ENCODE results near the gene IRF2BP2. TPM values are rescaled to one million over a fixed set of nuclear protein-coding genes. Genes with fewer than 3 reads are reported as not detected.

IRF2BP2 gene
- total and polyA plus RNA-seq, 2 of the 13 experiments (the other 11 are each of a cell fraction or from before 2014, with no cell fraction given), result 140 to 147 TPM

- TF ChIP-seq ARID2 (CRISPR knock-in tag; IDR thresholded peaks at IDR 0.05; ENCODE audit: borderline replicate concordance) (no peak), PTBP1 (IDR thresholded peaks at IDR 0.05; ENCODE audit: low read depth, low read length, poor library complexity, severe bottlenecking) (no peak), HMGXB4 (CRISPR knock-in tag; IDR thresholded peaks at IDR 0.05; ENCODE audit: borderline replicate concordance in 1 of 2, low read depth in 1 of 2) (0 out of 4 replicates have a peak, but pooled peaks of 1 of the 2 experiments have one; percentile 46), CREB1 (IDR thresholded peaks at IDR 0.05) (0 out of 2 replicates have a peak, but pooled peaks have one; percentile 8), CREB1 (CRISPR knock-in tag; IDR thresholded peaks at IDR 0.05) (peak; percentile 79), SOX6 (IDR thresholded peaks at IDR 0.05) (no peak), SOX6 (CRISPR knock-in tag; IDR thresholded peaks at IDR 0.05) (peak; percentile 97), ZBTB4 (CRISPR knock-in tag; IDR thresholded peaks at IDR 0.05; ENCODE audit: borderline replicate concordance) (peak; percentile 67; the same call in 1 of the 2 replicates), YEATS4 (CRISPR knock-in tag; IDR thresholded peaks at IDR 0.05; ENCODE audit: borderline replicate concordance) (peak; percentile 48; the same call in 1 of the 2 replicates), ZNF598 (CRISPR knock-in tag; IDR thresholded peaks at IDR 0.05; ENCODE audit: borderline replicate concordance) (0 out of 2 replicates have a peak, but pooled peaks have one; percentile 20), ZNF878 (CRISPR knock-in tag; IDR thresholded peaks at IDR 0.05) (peak; percentile 83; the same call in 1 of the 2 replicates), ZBTB26 (CRISPR knock-in tag; IDR thresholded peaks at IDR 0.05; ENCODE audit: borderline replicate concordance) (peak; percentile 54; the same call in 1 of the 2 replicates), GATA4 (IDR thresholded peaks at IDR 0.05; ENCODE audit: borderline replicate concordance, low read depth) (peak; percentile 74; the same call in 1 of the 2 replicates), PBX3 (CRISPR knock-in tag; IDR thresholded peaks at IDR 0.05; ENCODE audit: borderline replicate concordance) (no peak), GFI1 (CRISPR knock-in tag; IDR thresholded peaks at IDR 0.05; ENCODE audit: borderline replicate concordance) (peak; percentile 73; the same call in 1 of the 2 replicates), CENPBD1 (CRISPR knock-in tag; IDR thresholded peaks at IDR 0.05; ENCODE audit: borderline replicate concordance, low read depth) (no peak), SALL1 (CRISPR knock-in tag; IDR thresholded peaks at IDR 0.05) (peak; percentile 94), DR1 (CRISPR knock-in tag; IDR thresholded peaks at IDR 0.05) (peak; percentile 51; the same call in 1 of the 2 replicates), ZNF879 (CRISPR knock-in tag; IDR thresholded peaks at IDR 0.05) (no peak)
Observed at GRCh38 chr1:234638832-234639799, 29.1 kb upstream of the IRF2BP2 start (continued).

Measured in HepG2 (cell line).